SJCRH30 (cell line): ENCODE results near the gene KCNJ10. TPM values are rescaled to one million over a fixed set of nuclear protein-coding genes. Genes with fewer than 3 reads are reported as not detected.
A peak's percentile ranks its signal among the peaks of the same experiment; 100 is the strongest.
"Not testable (repeated sequence)": the region's sequence is repeated elsewhere in the genome, so short reads cannot be mapped to it uniquely, and the experiment has no call there.

ENCODE experiments used
- DNase-seq, 2 experiments: peaks; one replicate each; pipeline ENCODE4 v3.0.0-alpha.2; 2015 to 2020
- H3K27ac ChIP-seq: fragments of 250-450 bp; sonication (Bioruptor Pico); 2 replicates; pipeline ENCODE4 v1.5.1; 2020; ENCODE audit warnings: mild to moderate bottlenecking, moderate library complexity
- H3K27me3 ChIP-seq: fragments of 250-450 bp; sonication (Bioruptor Pico); 2 replicates; pipeline ENCODE4 v1.5.1; 2020; ENCODE audit warnings: mild to moderate bottlenecking, moderate library complexity
- H3K36me3 ChIP-seq: fragments of 250-450 bp; sonication (Bioruptor Pico); 2 replicates; pipeline ENCODE4 v1.5.1; 2020; ENCODE audit warnings: mild to moderate bottlenecking, moderate library complexity
- H3K4me1 ChIP-seq: fragments of 250-450 bp; sonication (Bioruptor Pico); 2 replicates; pipeline ENCODE4 v1.5.1; 2020; ENCODE audit warnings: mild to moderate bottlenecking, moderate library complexity
- H3K4me3 ChIP-seq: fragments of 250-450 bp; sonication (Bioruptor Pico); 2 replicates; pipeline ENCODE4 v1.5.1; 2020; ENCODE audit warnings: mild to moderate bottlenecking, moderate library complexity
- H3K9me3 ChIP-seq: fragments of 250-450 bp; sonication (Bioruptor Pico); replicated peaks from 2 replicates; pipeline ENCODE4 v1.5.1; 2020; ENCODE audit warnings: mild to moderate bottlenecking, moderate library complexity
- total RNA-seq: library from RNA; depleted of rRNA; stranded (reverse); fragments of >200 nt; shearing (Covaris generic); gene quantifications from 2 replicates; pipeline ENCODE4 v1.2.3, GENCODE V29; 2014; rRNA removed

Gene KCNJ10
- total RNA-seq: 0.14 TPM in 1 of 2 replicates, not detected in the other

DNA sequence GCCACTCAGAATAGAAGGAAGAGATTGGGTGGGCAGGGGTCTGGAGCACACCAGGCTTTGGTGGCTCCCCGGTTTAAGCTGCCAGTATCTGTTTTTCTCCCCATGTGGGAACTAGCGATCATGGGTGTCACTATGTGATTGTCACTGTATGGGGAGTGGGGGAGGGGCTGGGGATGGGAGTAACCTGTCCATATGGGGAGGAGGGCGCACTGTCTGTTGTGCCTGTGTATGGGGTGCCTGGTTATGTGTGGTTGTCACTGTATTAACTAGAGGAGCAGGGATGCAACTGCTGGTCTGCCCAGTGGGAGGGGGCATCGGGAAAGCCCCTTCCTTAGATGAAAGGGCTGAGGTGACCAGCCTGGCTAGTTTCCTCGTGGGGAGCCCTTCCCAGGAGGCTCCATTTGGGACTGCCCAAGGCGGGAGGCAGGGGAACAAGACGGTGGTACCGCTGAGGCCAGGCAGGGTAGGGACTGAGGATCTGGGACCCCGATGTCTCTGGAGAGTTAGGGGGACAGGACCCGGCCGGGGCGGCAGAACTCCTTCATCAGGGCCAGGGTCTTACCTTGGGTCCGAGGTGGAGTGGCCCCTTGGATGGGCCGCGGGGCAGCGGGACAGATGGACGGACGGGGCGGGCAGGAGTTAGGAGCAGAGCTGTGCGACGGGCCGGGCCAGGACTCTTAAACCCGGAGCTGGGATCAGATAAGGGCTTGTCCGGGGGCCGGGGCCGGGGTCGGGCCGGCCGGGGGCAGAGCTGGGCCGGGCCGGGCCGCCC lies at the start of gene KCNJ10:
KCNJ10 (minus strand) TSS at position 701 of the 772 bp plus-strand sequence. CDS start 27,628 bp downstream, outside the sequence.
- no peaks in the 10 kb centered on the region for H3K9me3 ChIP-seq
- H3K27me3 ChIP-seq: peaks cover 25% of the 10 kb centered on the region; the same call in 1 of the 2 replicates
- H3K4me3 ChIP-seq: peak within 1 kb of the TSS; percentile 56
- no peaks in the 10 kb centered on the region for H3K36me3 ChIP-seq
- DNase-seq: no peak
- H3K27ac ChIP-seq: no peak within 1 kb of the TSS
- H3K4me1 ChIP-seq: no peaks in the 10 kb centered on the region

DNA sequence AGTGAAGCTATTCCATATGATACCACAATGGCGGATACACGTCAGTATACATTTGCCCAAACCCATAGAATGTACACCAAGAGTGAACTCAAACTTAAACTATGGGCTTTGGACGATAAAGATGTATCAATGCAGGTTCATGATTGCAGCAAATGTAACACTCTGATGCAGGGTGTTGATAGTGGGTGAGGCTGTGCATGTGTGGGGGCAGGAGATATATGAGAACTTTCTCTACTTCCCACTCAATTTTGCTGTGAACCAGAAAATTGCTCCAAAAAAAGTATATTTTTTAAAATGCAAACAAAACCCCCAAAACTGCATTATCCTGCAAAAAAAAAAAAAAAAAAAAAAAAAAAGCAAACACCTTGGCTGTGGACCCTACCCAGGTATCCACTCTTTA lies 49.0 kb upstream of the KCNJ10 start:
- Histone ChIP-seq H3K9me3 (no peaks in the 10 kb centered on the region), H3K27ac (no peak overlapping the region), H3K36me3 (peaks cover 20% of the 10 kb centered on the region), H3K27me3 (no peaks in the 10 kb centered on the region), H3K4me3 (no peak overlapping the region), H3K4me1 (peaks cover 37% of the 10 kb centered on the region)
- DNase-seq: no peak

DNA sequence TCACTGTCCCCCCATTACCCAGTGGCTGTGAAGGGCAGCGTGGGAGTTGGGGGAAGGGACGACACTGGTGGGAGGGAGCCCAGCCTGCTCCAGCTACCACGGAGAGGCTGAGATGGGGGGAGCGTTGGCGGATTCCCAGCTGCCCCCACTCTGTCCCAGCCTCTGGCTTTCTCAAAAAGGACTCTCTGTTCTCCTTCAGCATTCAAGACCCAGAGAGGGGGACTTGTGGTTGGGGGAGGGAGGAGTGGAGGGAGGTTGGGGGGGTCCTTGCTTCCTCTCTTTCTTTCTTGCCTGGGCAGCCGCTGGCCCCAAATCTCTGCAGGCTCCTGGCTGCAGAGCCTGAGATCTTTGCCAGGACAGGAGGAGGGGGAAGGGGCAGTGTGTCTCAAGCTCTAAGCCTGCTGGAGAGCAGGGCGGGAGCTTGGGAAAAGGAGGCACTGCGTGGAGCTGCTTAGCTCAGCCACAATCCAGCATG lies 47.8 kb upstream of the KCNJ10 start:
- no peak for DNase-seq

DNA sequence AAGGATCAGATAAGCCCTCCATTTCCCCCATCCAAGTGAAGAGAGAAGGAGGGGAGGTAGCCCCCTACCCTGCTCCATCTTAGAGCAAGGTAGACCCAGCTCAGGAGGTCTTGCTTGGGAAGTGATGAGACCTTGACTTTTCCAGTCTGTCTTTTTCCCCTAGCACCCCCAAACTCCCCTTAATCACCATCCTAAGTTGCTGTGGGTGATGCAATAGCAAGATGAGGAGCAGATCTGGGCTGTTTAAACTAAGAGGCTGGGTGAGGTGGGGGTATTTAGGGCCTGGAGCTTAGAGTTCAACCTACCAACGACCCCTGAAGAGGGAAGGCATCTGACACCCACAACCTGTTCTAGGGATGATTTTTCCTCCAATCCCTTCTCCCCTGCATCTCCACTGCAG lies 47.3 kb upstream of the KCNJ10 start:
- H3K4me1 ChIP-seq: peaks cover 34% of the 10 kb centered on the region
- DNase-seq: no peak
- H3K9me3 ChIP-seq: no peaks in the 10 kb centered on the region
- peak overlapping the region; percentile 76 for H3K27ac ChIP-seq
- no peaks in the 10 kb centered on the region for H3K27me3 ChIP-seq
- H3K4me3 ChIP-seq: peak overlapping the region; percentile 68
- peaks cover 20% of the 10 kb centered on the region for H3K36me3 ChIP-seq

More for the DNA sequence above, 47.8 kb upstream of the KCNJ10 start:
- Histone ChIP-seq H3K4me1 (peaks cover 34% of the 10 kb centered on the region), H3K27me3 (no peaks in the 10 kb centered on the region), H3K4me3 (peak overlapping the region; percentile 68), H3K9me3 (no peaks in the 10 kb centered on the region), H3K27ac (no peak overlapping the region), H3K36me3 (peaks cover 20% of the 10 kb centered on the region)

DNA sequence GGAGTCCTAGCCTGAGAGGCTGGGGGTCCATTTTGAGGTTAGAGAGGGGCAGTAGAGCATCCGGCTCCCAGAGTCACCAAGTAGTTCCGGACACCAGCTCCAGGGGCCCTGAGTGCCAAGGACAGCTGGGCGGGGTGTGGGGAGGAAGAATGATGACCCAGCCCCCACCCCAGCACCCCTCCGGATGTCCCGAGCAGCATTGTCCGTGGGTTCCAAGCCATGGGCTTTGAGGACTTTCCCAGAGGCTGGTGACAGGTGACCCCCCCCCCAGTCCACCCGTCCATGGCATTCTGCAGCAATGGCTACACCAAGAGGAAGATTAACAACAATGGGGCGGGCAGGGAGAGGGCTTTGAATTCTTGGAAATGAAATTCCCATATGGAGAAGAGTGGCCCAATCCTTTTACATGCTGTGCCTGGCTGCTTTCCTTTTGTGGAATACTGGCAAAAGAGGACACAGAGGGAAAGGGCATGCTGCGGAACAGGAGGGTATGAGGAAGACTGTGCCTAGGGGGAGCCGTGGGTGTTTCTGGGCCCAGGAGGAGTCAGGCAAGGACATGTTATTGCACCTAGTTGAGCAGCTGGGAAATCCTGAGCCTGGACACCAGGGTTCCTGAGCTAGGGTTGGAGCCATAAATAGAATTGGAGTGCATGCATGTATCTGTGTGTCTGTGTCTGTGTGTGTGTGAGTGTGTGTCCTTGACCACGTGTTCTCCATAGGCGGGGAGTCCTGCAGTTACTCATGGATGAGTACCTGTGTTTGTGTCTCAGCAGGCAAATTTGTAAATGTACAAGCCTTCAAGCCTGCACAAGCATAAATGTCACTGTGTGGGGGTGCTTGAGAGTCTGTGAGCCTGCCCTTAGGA lies 46.6 kb upstream of the KCNJ10 start:
- Histone ChIP-seq H3K27me3 (no peaks in the 10 kb centered on the region), H3K4me1 (peaks cover 32% of the 10 kb centered on the region), H3K27ac (peak overlapping the region; percentile 76), H3K36me3 (peaks cover 15% of the 10 kb centered on the region), H3K4me3 (peak overlapping the region; percentile 68), H3K9me3 (no peaks in the 10 kb centered on the region)
- DNase-seq: peak; percentile 69

DNA sequence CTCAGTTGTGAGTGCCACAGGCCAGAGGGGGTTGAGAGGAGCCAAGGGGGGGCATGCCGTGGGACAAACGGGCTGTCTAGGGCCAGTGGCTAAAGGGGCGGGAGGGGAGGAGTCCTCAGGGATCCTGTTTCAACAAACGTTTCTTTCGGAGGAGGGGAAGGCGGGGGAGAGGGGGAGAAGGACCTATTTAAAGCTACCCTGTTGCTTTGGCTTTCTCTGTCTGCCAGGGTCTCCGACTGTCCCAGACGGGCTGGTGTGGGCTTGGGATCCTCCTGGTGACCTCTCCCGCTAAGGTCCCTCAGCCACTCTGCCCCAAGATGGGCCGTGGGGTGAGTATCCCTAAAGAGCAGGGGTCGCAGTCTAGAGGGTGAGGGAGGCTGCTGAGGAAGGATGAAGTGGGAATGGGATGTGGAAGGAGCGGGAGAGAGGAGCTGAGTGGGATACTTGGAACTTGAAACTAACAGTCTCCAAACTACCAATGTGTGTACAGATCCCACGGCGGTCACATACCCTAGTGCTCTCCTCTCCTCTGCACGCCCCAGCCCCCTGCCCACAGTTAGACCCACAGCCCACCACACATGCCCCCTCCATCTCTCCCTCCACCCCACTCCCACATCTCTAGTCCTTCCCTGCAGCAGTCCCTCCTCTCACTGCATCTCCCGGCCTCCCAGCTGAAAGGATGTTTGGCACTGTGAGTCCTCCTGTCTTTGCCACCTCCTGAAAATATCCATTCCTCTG lies 45.8 kb upstream of the KCNJ10 start, which contains the start of gene ATP1A2:
ATP1A2 (plus strand) TSS at position 215 of the 738 bp plus-strand sequence; CDS start at position 318, 103 bp downstream.
- Histone ChIP-seq H3K36me3 (peaks cover 7% of the 10 kb centered on the region), H3K27me3 (no peaks in the 10 kb centered on the region), H3K27ac (peak within 1 kb of the TSS; percentile 76), H3K9me3 (no peaks in the 10 kb centered on the region), H3K4me3 (peak within 1 kb of the TSS; percentile 68), H3K4me1 (peaks cover 26% of the 10 kb centered on the region)
- DNase-seq: peak; percentile 73 to 79

DNA sequence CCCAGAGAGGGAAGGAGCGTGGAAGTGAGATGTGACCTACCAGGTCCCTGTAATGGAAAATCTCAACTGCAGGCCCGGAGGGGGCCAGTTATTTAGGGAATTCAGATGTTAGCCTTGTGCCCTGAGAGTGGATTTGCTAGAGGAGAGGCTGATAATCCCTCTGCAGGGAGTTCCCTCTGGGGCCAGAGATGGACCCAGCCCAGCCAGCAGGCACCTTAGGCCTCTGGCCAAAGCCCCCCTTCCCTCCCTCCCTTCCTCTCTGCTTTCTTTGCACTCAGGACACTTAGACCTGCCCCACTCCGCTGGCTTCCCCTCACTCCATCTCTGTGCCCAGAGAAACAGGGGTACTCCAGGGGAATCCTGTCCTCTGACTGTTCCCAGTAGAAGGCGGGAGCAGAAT lies 44.1 kb upstream of the KCNJ10 start:
- DNase-seq: no peak
- Histone ChIP-seq H3K9me3 (no peaks in the 10 kb centered on the region), H3K36me3 (peaks cover 5% of the 10 kb centered on the region; the same call in 1 of the 2 replicates), H3K27ac (no peak overlapping the region), H3K4me3 (no peak overlapping the region), H3K4me1 (peaks cover 34% of the 10 kb centered on the region), H3K27me3 (no peaks in the 10 kb centered on the region)

DNA sequence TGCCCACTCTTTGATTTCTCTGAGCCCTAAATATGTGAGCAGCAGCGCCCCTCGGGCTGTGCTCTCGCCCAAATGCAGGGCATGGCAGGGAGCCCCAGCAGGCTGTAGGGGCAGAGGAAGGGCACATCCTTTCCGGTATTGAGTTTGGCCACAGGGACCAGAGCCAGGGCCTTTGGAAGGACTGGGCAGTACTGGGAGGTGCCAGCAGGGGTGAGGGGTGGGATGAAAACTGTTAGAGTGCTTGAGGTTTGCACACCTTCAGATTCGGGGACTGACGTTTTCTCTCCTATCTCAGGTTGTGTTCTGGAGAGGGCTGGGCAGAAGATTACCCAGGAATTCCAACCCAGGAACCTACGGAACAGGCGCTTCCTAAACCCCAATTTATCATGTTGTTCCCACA lies 43.4 kb upstream of the KCNJ10 start:
- Histone ChIP-seq H3K27ac (no peak overlapping the region), H3K4me3 (no peak overlapping the region), H3K4me1 (peaks cover 39% of the 10 kb centered on the region), H3K27me3 (no peaks in the 10 kb centered on the region), H3K9me3 (no peaks in the 10 kb centered on the region), H3K36me3 (peaks cover 1% of the 10 kb centered on the region; the same call in 1 of the 2 replicates)
- DNase-seq: no peak

DNA sequence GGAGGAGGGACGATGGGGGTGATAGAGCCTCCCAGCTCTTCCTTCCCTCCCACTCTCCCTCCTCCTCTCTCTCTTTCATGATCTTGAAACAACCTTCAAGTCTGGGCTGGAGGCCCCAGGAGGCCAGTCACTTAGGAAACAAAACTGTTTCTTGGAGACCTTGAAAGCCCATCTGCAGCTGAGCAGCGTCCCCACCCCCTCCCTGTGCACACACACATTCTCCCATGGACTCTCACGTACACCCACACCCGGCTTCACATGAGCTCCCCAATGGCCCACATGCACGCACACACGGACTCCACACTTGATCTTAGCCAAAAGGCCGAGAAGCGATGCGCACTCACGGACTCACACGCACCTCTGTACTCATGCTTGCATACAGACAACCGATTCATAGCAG lies 42.4 kb upstream of the KCNJ10 start:
- Histone ChIP-seq H3K4me3 (no peak overlapping the region), H3K9me3 (no peaks in the 10 kb centered on the region), H3K4me1 (peaks cover 37% of the 10 kb centered on the region), H3K27ac (no peak overlapping the region), H3K27me3 (no peaks in the 10 kb centered on the region), H3K36me3 (no peaks in the 10 kb centered on the region)
- DNase-seq: no peak

DNA sequence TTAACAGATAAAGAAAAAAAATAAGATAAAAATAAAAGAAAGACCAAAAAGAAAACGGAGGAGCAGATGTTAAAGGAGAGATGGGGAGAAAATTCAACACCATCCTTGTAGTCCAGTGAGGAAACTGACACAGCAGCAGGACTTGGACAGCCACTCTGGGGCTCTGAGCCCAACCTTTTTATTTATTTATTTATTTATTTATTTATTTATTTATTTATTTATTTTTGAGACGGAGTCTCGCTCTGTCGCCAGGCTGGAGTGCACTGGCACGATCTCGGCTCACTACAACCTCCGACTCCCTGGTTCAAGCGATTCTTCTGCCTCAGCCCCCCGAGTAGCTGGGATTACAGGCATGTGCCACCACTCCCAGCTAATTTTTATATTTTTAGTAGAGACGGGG lies 41.5 kb upstream of the KCNJ10 start:
- H3K36me3 ChIP-seq, H3K4me3 ChIP-seq, H3K9me3 ChIP-seq, DNase-seq, H3K27me3 ChIP-seq, H3K27ac ChIP-seq: not testable (repeated sequence)
- H3K4me1 ChIP-seq: peaks cover 33% of the 10 kb centered on the region

DNA sequence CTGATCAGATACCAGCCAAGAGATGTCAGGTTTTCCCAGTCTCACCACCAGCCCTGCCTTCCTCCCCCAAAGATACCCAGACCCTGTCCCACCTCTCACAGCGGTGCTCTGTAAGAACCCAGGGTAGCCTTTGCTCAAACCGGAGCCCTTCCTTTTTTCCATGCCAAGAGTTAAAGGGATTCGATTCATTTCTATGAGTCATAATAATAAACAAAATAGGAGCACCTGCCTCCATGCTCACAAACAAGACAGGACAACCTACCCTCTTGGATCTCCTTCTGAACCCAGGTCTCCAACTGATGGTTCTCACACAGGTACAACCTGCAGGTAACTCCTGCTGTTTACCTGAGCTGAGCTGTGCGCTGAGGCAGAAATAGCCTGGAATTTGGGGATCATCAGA lies 39.7 kb upstream of the KCNJ10 start:
- peaks cover 25% of the 10 kb centered on the region for H3K4me1 ChIP-seq
- no peak overlapping the region for H3K27ac ChIP-seq
- no peaks in the 10 kb centered on the region for H3K27me3 ChIP-seq
- no peaks in the 10 kb centered on the region for H3K9me3 ChIP-seq
- no peak for DNase-seq
- no peaks in the 10 kb centered on the region for H3K36me3 ChIP-seq
- no peak overlapping the region for H3K4me3 ChIP-seq

DNA sequence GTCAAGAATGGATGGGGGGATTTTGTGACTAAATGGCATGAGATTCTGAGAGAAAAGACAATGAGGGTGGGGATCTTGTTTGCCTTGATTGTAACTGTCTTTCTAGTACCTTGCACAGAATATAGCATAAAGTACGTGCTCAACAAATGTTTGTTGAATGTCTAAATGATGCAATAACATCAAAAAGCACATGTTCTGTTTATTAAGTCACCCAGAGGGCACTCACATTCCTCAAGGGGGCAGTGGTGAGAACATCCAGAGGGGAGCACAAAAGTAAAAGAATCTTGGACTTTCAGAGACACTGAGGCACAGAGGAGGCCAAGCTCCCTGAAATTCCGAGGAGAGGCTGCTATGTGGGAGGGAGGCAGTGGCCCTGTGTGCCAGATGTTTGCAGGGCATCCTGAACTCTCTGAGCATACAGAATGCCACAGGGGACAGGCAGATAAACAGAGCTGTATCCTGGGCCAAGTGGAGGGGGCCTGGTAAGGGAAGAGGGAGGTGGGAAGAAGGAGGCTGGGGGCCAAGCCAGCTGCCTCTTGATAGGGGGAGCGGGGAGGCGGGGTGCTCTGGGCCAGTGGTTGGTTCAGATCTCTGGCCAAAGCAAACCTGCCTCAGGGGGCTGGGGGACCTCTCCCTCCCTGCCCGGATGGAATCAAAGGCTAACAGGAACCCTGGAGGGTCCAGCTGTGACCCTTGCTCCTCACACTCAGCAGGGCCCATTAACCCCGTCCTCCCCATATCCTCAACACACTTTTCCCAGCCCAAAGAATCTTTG lies 39.1 kb upstream of the KCNJ10 start:
- Histone ChIP-seq H3K27ac (no peak overlapping the region), H3K9me3 (no peaks in the 10 kb centered on the region), H3K27me3 (no peaks in the 10 kb centered on the region), H3K4me1 (peaks cover 19% of the 10 kb centered on the region), H3K36me3 (no peaks in the 10 kb centered on the region), H3K4me3 (no peak overlapping the region)
- peak; percentile 52 to 64 for DNase-seq

DNA sequence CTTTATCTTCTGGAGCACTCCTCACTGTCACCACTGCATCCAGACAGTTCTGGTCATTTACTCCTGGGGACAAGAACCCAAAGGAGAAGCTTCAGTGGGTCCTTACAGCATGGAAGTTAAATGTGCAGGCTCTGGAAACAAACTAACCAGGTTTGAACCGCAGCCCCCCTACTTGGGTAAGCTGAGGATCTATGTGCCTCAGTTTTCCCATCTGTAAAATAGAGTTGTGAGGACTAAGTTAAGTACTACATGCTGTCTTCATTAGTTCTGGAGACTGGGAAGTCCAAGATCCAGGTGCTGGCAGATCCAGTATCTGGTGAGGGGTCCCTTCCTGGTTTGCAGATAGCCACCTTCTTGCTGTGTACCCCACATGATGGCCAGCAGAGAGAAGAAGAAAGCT lies 37.6 kb upstream of the KCNJ10 start:
- Histone ChIP-seq H3K9me3 (no peaks in the 10 kb centered on the region), H3K4me3 (no peak overlapping the region), H3K27ac (no peak overlapping the region), H3K4me1 (peaks cover 26% of the 10 kb centered on the region), H3K27me3 (no peaks in the 10 kb centered on the region), H3K36me3 (no peaks in the 10 kb centered on the region)
- no peak for DNase-seq

DNA sequence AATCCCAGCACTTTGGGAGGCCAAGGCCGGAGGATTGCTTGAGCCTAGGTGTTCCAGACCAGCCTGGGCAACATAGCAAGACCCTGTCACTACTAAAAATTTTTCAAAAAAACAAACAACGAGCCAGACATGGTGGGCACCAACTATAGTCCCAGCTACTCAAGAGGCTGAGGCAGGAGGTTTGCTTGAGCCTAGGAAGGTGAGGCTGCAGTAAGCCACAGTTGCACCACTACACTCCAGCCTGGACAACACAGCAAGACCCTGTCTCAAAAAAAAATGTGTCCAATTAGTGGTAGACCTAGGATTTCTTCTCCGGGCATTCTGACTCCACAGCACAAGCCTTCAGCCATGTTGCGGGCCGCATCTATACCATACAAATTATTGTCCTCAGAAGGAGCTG lies 35.2 kb upstream of the KCNJ10 start:
- H3K36me3 ChIP-seq: no peaks in the 10 kb centered on the region
- no peak overlapping the region for H3K27ac ChIP-seq
- no peak overlapping the region for H3K4me3 ChIP-seq
- no peaks in the 10 kb centered on the region for H3K9me3 ChIP-seq
- H3K27me3 ChIP-seq: no peaks in the 10 kb centered on the region
- DNase-seq: no peak
- peaks cover 35% of the 10 kb centered on the region for H3K4me1 ChIP-seq
